Measurements from ENCODE around the gene PROM1. TPM values are rescaled to one million over a fixed set of nuclear protein-coding genes. Genes with fewer than 3 reads are reported as not detected.

Gene PROM1, protein sequence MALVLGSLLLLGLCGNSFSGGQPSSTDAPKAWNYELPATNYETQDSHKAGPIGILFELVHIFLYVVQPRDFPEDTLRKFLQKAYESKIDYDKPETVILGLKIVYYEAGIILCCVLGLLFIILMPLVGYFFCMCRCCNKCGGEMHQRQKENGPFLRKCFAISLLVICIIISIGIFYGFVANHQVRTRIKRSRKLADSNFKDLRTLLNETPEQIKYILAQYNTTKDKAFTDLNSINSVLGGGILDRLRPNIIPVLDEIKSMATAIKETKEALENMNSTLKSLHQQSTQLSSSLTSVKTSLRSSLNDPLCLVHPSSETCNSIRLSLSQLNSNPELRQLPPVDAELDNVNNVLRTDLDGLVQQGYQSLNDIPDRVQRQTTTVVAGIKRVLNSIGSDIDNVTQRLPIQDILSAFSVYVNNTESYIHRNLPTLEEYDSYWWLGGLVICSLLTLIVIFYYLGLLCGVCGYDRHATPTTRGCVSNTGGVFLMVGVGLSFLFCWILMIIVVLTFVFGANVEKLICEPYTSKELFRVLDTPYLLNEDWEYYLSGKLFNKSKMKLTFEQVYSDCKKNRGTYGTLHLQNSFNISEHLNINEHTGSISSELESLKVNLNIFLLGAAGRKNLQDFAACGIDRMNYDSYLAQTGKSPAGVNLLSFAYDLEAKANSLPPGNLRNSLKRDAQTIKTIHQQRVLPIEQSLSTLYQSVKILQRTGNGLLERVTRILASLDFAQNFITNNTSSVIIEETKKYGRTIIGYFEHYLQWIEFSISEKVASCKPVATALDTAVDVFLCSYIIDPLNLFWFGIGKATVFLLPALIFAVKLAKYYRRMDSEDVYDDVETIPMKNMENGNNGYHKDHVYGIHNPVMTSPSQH
- total RNA-seq (2012; rRNA removed), result not detected in 2 replicates
- polyA plus RNA-seq (2012; rRNA removed), result not detected in 2 replicates
- polyA plus RNA-seq (2012; cell fraction: cytosol; rRNA removed), result not detected in 2 replicates
- polyA plus RNA-seq (2012; cell fraction: nucleus; rRNA removed; ENCODE audit: low replicate concordance), result not detected in 2 replicates
- Bru-seq, nascent RNA, result percentile 2 among the genes with signal in this experiment
- percentile 2 among the genes with signal in this experiment for BruChase-seq, experiment 1, labeled RNA remaining after a 6-hour chase
- BruChase-seq, experiment 2, labeled RNA remaining after a 2-hour chase, result percentile 2 among the genes with signal in this experiment
- long read RNA-seq, result 0 reads

DNA sequence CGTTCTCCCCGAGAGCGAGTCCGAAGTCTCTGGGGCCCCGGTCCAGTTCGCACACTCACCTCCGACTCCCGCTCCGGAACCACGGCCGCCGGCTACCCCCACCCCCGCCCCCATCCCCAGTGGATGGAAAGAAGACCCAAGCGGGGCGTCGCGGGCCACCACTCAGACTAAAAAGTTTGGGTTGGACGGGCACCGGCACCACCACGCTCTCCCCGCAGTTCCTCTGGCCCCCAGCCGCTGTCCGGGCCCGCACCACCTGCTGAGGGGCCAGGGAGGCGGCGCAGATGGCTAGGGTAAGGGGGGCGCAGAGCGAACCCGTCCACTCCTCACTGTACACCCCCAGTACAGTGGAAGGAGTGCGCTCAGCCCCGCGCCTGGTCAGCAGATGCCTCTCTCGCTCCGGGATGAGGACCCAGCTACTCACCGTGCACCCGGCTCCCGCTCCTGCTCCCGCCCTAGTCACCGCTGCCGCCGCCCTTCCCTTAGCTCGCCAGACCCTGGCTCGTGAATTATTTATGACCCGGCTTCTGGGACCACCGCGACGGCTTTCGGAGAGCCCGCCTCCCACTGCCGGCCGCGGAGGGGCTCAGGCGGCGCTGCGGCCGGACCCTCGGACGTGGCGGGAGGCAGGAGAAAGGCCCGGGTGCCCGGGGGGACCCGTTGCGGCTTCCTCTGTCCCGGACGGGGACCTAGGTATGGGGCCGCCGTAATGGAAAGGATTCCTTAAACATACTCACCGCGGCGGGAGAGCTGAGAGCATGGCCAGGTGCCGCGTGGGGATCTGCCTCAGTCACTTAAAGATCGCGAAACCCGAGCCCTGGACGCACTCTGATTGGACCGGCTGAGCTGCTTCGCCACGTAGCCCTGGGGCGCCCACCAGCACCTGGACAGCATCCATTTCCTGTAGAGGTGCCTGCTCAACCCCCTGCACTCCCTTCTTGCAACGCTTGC, at the start of gene PROM1:
Gene PROM1, minus strand, starts transcription at position 783 of the 951 bp plus-strand sequence. CDS start 8,117 bp downstream, outside the sequence.
- H4K5ac ChIP-seq (ENCODE audit: low read depth, low read length), result no peak within 1 kb of the TSS
- in situ Hi-C loops (cut with MboI; ENCODE audit: low sequenced_read_pairs) (no loop called here), dilution Hi-C loops (cut with HindIII; ENCODE audit: low sequenced_read_pairs, unreplicated experiment) (no loop called here), intact Hi-C loops (cut with micrococcal nuclease) (no loop called here)
- H2AFZ ChIP-seq (replicated peaks; ENCODE audit: low read length, poor library complexity), result peak within 1 kb of the TSS; percentile 80
- no peak within 1 kb of the TSS for H3K4ac ChIP-seq (ENCODE audit: low read depth, low read length)
- BruUV-seq (replicated peaks), result no TSS peak
- H3K14ac ChIP-seq (replicated peaks; ENCODE audit: low read depth, low read length), result no peak within 1 kb of the TSS
- peaks cover 3% of the 10 kb centered on the region; the same call in 1 of the 2 replicates for H3K4me1 ChIP-seq (ENCODE audit: control insufficient read depth, insufficient read depth, low read length)
- POLR2A ChIA-PET (ENCODE audit: unreplicated experiment), result no interaction called here
- ATAC-seq (ENCODE audit: low read depth) (no peak), DNase-seq (no peak)
- H4K8ac ChIP-seq (ENCODE audit: low read depth in 2 of 2, low read length in 2 of 2), result no peak within 1 kb of the TSS
- no peak within 1 kb of the TSS for H2BK20ac ChIP-seq (ENCODE audit: low read depth, low read length)
- H3K23ac ChIP-seq (ENCODE audit: low read depth, low read length), result no peak within 1 kb of the TSS
- H3K9me1 ChIP-seq (ENCODE audit: insufficient read depth, low read length), result no peaks in the 10 kb centered on the region
- H3K9ac ChIP-seq (ENCODE audit: low read depth, low read length), result no peak within 1 kb of the TSS
- no peak within 1 kb of the TSS for H3K27ac ChIP-seq (ENCODE audit: insufficient read depth, low read length)
- H3K36me3 ChIP-seq (ENCODE audit: control insufficient read depth, insufficient read depth, low read length), result no peaks in the 10 kb centered on the region
- H3K27me3 ChIP-seq (ENCODE audit: control insufficient read depth, insufficient read depth, low read length), result peaks cover 67% of the 10 kb centered on the region
- H4K20me1 ChIP-seq (ENCODE audit: insufficient read depth, low read length), result no peaks in the 10 kb centered on the region
- H4K91ac ChIP-seq (ENCODE audit: insufficient read depth, low read depth, low read length), result no peak within 1 kb of the TSS
- H2BK5ac ChIP-seq (ENCODE audit: low read depth, low read length, poor library complexity, severe bottlenecking), result no peak within 1 kb of the TSS
- no peak within 1 kb of the TSS for H2BK15ac ChIP-seq (ENCODE audit: low read depth, low read length)
- no peak within 1 kb of the TSS for H3K18ac ChIP-seq (ENCODE audit: low read depth, low read length)
- no peak within 1 kb of the TSS for H2BK120ac ChIP-seq (ENCODE audit: low read depth, low read length)
- H3K9me3 ChIP-seq (ENCODE audit: control insufficient read depth, insufficient read depth, low read length), result peaks cover 8% of the 10 kb centered on the region
- H3K79me1 ChIP-seq (ENCODE audit: low read depth in 1 of 2, low read length in 2 of 2), result no peaks in the 10 kb centered on the region
- peak within 1 kb of the TSS; percentile 37 for H3K4me2 ChIP-seq (ENCODE audit: low read depth, low read length)
- CTCF ChIA-PET, result interaction anchor here (1.4 kb wide), 1 partner anchor 8 kb away, joined by 3 read pairs; no protein-coding TSS in a partner anchor
- H2AK5ac ChIP-seq (ENCODE audit: low read depth, low read length), result no peak within 1 kb of the TSS
- H3K56ac ChIP-seq (ENCODE audit: extremely low read depth, insufficient read depth, low read length), result no peak within 1 kb of the TSS
- H3K4me3 ChIP-seq (ENCODE audit: insufficient read depth, low read depth, low read length), result no peak within 1 kb of the TSS
- H2AK9ac ChIP-seq (replicated peaks; ENCODE audit: low read depth, low read length, poor library complexity), result peak within 1 kb of the TSS; percentile 71
- 2% methylated on average over 31 of the region's 81 CpGs; no CpG with 5 or more reads in 1 of the 2 experiments for WGBS, 2 experiments (ENCODE audit: extremely low coverage in 2 of 2, insufficient read length in 1 of 2)
- TF ChIP-seq, protein P1, sequence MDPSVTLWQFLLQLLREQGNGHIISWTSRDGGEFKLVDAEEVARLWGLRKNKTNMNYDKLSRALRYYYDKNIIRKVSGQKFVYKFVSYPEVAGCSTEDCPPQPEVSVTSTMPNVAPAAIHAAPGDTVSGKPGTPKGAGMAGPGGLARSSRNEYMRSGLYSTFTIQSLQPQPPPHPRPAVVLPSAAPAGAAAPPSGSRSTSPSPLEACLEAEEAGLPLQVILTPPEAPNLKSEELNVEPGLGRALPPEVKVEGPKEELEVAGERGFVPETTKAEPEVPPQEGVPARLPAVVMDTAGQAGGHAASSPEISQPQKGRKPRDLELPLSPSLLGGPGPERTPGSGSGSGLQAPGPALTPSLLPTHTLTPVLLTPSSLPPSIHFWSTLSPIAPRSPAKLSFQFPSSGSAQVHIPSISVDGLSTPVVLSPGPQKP (IDR thresholded peaks at IDR 0.05; ENCODE audit: borderline replicate concordance, low read depth, low read length), result no peak
- TF ChIP-seq RFX5 (IDR thresholded peaks at IDR 0.05; ENCODE audit: low read depth, low read length), result no peak
- no peak for TF ChIP-seq MXI1 (IDR thresholded peaks at IDR 0.05; ENCODE audit: borderline replicate concordance, low read depth, low read length)
- TF ChIP-seq MAFK (IDR thresholded peaks at IDR 0.05; ENCODE audit: low read depth, low read length), result no peak
- TF ChIP-seq SMC3 (IDR thresholded peaks at IDR 0.05; ENCODE audit: low read depth, low read length), result no peak
- no peak for TF ChIP-seq RAD21 (IDR thresholded peaks at IDR 0.05; ENCODE audit: low read length)
- TF ChIP-seq, protein P2, sequence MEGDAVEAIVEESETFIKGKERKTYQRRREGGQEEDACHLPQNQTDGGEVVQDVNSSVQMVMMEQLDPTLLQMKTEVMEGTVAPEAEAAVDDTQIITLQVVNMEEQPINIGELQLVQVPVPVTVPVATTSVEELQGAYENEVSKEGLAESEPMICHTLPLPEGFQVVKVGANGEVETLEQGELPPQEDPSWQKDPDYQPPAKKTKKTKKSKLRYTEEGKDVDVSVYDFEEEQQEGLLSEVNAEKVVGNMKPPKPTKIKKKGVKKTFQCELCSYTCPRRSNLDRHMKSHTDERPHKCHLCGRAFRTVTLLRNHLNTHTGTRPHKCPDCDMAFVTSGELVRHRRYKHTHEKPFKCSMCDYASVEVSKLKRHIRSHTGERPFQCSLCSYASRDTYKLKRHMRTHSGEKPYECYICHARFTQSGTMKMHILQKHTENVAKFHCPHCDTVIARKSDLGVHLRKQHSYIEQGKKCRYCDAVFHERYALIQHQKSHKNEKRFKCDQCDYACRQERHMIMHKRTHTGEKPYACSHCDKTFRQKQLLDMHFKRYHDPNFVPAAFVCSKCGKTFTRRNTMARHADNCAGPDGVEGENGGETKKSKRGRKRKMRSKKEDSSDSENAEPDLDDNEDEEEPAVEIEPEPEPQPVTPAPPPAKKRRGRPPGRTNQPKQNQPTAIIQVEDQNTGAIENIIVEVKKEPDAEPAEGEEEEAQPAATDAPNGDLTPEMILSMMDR (conservative IDR thresholded peaks at IDR 0.05; ENCODE audit: low read depth, low read length), result no peak
- no peak for TF ChIP-seq FOS (IDR thresholded peaks at IDR 0.05; ENCODE audit: low read depth, low read length)
- no peak for TF ChIP-seq BHLHE40 (IDR thresholded peaks at IDR 0.05; ENCODE audit: low read depth, low read length)
- no peak for TF ChIP-seq POLR2A (IDR thresholded peaks at IDR 0.05; ENCODE audit: low read depth, low read length)
